A549 (cell line): ENCODE results near the gene MYADML2.

Experiments used
- CEBPB ChIP-seq, 2 experiments: fragments of >200 bp in 1 of 2; sonication (Bioruptor Twin) in 1 of 2; formaldehyde crosslinking in 1 of 2; IDR thresholded peaks; 2 replicates each; pipeline ENCODE4 v1.6.1; 2012 to 2016
- CTCF ChIP-seq: fragments of >200 bp; sonication (Bioruptor Twin); formaldehyde crosslinking; IDR thresholded peaks from 3 replicates; pipeline ENCODE4 v1.5.1; 2016
- ELK1 ChIP-seq: fragments of 150-350 bp; IDR thresholded peaks from 2 replicates; pipeline ENCODE4 v1.6.1; 2014; ENCODE audit warnings: low read depth, mild to moderate bottlenecking, low read length
- EP300 ChIP-seq, 2 experiments: fragments of >200 bp; sonication (Bioruptor Twin); formaldehyde crosslinking; IDR thresholded peaks; 2 replicates in 1 of 2; 3 replicates in 1 of 2; pipeline ENCODE4 v1.6.1; 2016 to 2017
- HDAC2 ChIP-seq: fragments of 200-600 bp; sonication (generic); IDR thresholded peaks from 2 replicates; pipeline ENCODE4 v1.6.1; 2016
- HOXA7 ChIP-seq: fragments of 250-450 bp; sonication (Bioruptor Pico); IDR thresholded peaks from 2 replicates; pipeline ENCODE4 v1.5.0; 2020; ENCODE audit warnings: mild to moderate bottlenecking, moderate library complexity
- KDM1A ChIP-seq: fragments of 200-600 bp; sonication (generic); IDR thresholded peaks from 2 replicates; pipeline ENCODE4 v1.6.1; 2016; ENCODE audit warnings: low read depth, mild to moderate bottlenecking
- MAX ChIP-seq: IDR thresholded peaks from 2 replicates; pipeline ENCODE4 v1.6.1; 2012
- NFE2L2 ChIP-seq: fragments of 150-350 bp; conservative IDR thresholded peaks from 2 replicates; pipeline ENCODE4 v1.6.1; 2014; ENCODE audit warnings: low read length
- POLR2A ChIP-seq: IDR thresholded peaks from 2 replicates; pipeline ENCODE4 v1.6.1; 2012; ENCODE audit warnings: mild to moderate bottlenecking, low read length
- ZC3H11A ChIP-seq: fragments of 450-650 bp; IDR thresholded peaks from 2 replicates; pipeline ENCODE4 v1.6.1; 2014; ENCODE audit warnings: antibody characterized with exemption, mild to moderate bottlenecking

GRCh38 chr17:81958633-81959342 is 11.8 kb upstream of the MYADML2 start:
- TF ChIP-seq CTCF (no peak), MAX (no peak), CEBPB (IDR thresholded peaks at IDR 0.05) (no peak), KDM1A (no peak), ELK1 (no peak), HDAC2 (no peak), EP300 (IDR thresholded peaks at IDR 0.05) (no peak), POLR2A (no peak), NFE2L2 (no peak), HOXA7 (CRISPR knock-in tag) (no peak), ZC3H11A (no peak)
